ENCODE data around the gene SNX25. TPM values are rescaled to one million over a fixed set of nuclear protein-coding genes. Genes with fewer than 3 reads are reported as not detected.

SNX25 gene
- total RNA-seq, 1 experiment from 2014 or later = 16.7 TPM

- Histone ChIP-seq H3K27me3 (ENCODE audit: control insufficient read depth, insufficient read depth, low read length) (no peaks in the 10 kb centered on the region), H3K36me3 (ENCODE audit: control insufficient read depth, insufficient read depth, low read length) (no peaks in the 10 kb centered on the region), H3K4me3 (ENCODE audit: low read depth in 2 of 2, low read length in 2 of 2) (no peak overlapping the region), H3K4me1 (ENCODE audit: control insufficient read depth, insufficient read depth, low read length) (peaks cover 20% of the 10 kb centered on the region), H3K9me3 (ENCODE audit: control insufficient read depth, insufficient read depth, low read depth, low read length) (no peaks in the 10 kb centered on the region), H3K27ac (ENCODE audit: low read length) (peak overlapping the region; percentile 18; the same call in 1 of the 2 replicates)
- BruUV-seq (replicated peaks) = no TSS peak
- DNase-seq (ENCODE audit: low read depth, low spot score) (no peak), ATAC-seq (no peak)
- ChIA-PET POLR2A (no interaction called here), CTCF (no interaction called here)
- TF ChIP-seq SIN3A (IDR thresholded peaks at IDR 0.05; ENCODE audit: borderline replicate concordance, insufficient read depth, low read depth, low read length) = no peak
- no peak for TF ChIP-seq REST (IDR thresholded peaks at IDR 0.05; ENCODE audit: insufficient read depth in 1 of 2, low read depth in 2 of 2, low read length in 1 of 2)
- no peak for TF ChIP-seq POLR2AphosphoS5 (IDR thresholded peaks at IDR 0.05; ENCODE audit: low read depth, low read length)
- TF ChIP-seq TCF7L2 (IDR thresholded peaks at IDR 0.05; ENCODE audit: low read depth, low read length) = no peak
- TF ChIP-seq CTCF (IDR thresholded peaks at IDR 0.05) = no peak
- intact Hi-C loops (cut with micrococcal nuclease; ENCODE audit: unreplicated experiment) (no loop called here), in situ Hi-C loops (cut with HindIII; ENCODE audit: low pct_unique_long_range_greater_than_20kb, low sequenced_read_pairs) (no loop called here)
Measured at GRCh38 chr4:185304541-185304940, 95.1 kb downstream of the SNX25 start.

- BruUV-seq (replicated peaks) = no TSS peak
- H3K27ac ChIP-seq (ENCODE audit: low read length) = peak overlapping the region; percentile 68
- H3K36me3 ChIP-seq (ENCODE audit: control insufficient read depth, insufficient read depth, low read length) = no peaks in the 10 kb centered on the region
- H3K4me1 ChIP-seq (ENCODE audit: control insufficient read depth, insufficient read depth, low read length) = peaks cover 20% of the 10 kb centered on the region
- intact Hi-C loops (cut with micrococcal nuclease; ENCODE audit: unreplicated experiment) = no loop called here
- in situ Hi-C loops (cut with HindIII; ENCODE audit: low pct_unique_long_range_greater_than_20kb, low sequenced_read_pairs) = no loop called here
- no peaks in the 10 kb centered on the region for H3K9me3 ChIP-seq (ENCODE audit: control insufficient read depth, insufficient read depth, low read depth, low read length)
- H3K27me3 ChIP-seq (ENCODE audit: control insufficient read depth, insufficient read depth, low read length) = no peaks in the 10 kb centered on the region
- ATAC-seq (0 out of 2 replicates have a peak, but pooled peaks have one; percentile 41), DNase-seq (ENCODE audit: low read depth, low spot score) (no peak)
- ChIA-PET CTCF (no interaction called here), POLR2A (no interaction called here)
- TF ChIP-seq CTCF (IDR thresholded peaks at IDR 0.05) (peak; percentile 65), TCF7L2 (IDR thresholded peaks at IDR 0.05; ENCODE audit: low read depth, low read length) (no peak)
- H3K4me3 ChIP-seq (ENCODE audit: low read depth in 2 of 2, low read length in 2 of 2) = no peak overlapping the region
Measured at GRCh38 chr4:185304944-185305690, 95.7 kb downstream of the SNX25 start.
